B cell (primary cell): ENCODE measurements around the gene GRAP. TPM values are rescaled to one million over a fixed set of nuclear protein-coding genes. Genes with fewer than 3 reads are reported as not detected.

ENCODE experiments used
- ATAC-seq: fragments of 200-7000 bp; cut with Tn5 transposase; one replicate; pipeline ENCODE4 v1.10.0; 2021; ENCODE audit warnings: low read depth, mild to moderate bottlenecking, moderate number of reproducible peaks, moderate library complexity
- CTCF ChIA-PET: fragments of 350-600 bp; sonication (Branson Sonifier 250); formaldehyde crosslinking; loops from one replicate; lab custom pipeline; 2021; ENCODE audit warnings: antibody characterized with exemption, inconsistent platforms; lab: Charles Lee
- POLR2A ChIA-PET: fragments of 350-600 bp; sonication (Branson Sonifier 250); formaldehyde crosslinking; loops from one replicate; lab custom pipeline; 2021; ENCODE audit warnings: antibody characterized with exemption; lab: Charles Lee
- DNase-seq: peaks from one replicate; pipeline ENCODE4 v3.0.0; 2013
- H2AFZ ChIP-seq: 2 replicates; pipeline ENCODE4 v1.6.1; 2012; ENCODE audit warnings: mild to moderate bottlenecking, low read depth, low read length; ENCODE audit not compliant: insufficient read depth, poor library complexity, severe bottlenecking
- H3K27ac ChIP-seq, 2 donors: 1 replicate in 1 of 2; 2 replicates in 1 of 2; pipeline ENCODE4 v1.5.1; 2012 to 2013; ENCODE audit warnings: low read length in 2 of 2, mild to moderate bottlenecking in 2 of 2, moderate library complexity in 1 of 2
- H3K27me3 ChIP-seq, 4 experiments: fragments of 200-600 bp in 1 of 4; sonication (generic) in 1 of 4; replicated peaks in 1 of 4; 1 replicate in 2 of 4; 2 replicates in 2 of 4; pipeline versions ENCODE4 v1.6.1 to v1.7.0; 2013 to 2016; ENCODE audit warnings: low read length in 3 of 4, mild to moderate bottlenecking in 2 of 4, mixed read lengths in 1 of 4, moderate library complexity in 1 of 4; ENCODE audit not compliant: insufficient read depth in 4 of 4, control insufficient read depth in 3 of 4; ENCODE audit errors: control extremely low read depth in 1 of 4
- H3K36me3 ChIP-seq, 2 experiments: replicated peaks in 1 of 2; 1 replicate in 1 of 2; 2 replicates in 1 of 2; pipeline versions ENCODE4 v1.6.1 to v1.7.1; 2013; ENCODE audit warnings: low read length in 1 of 2; ENCODE audit not compliant: insufficient read depth in 2 of 2, control insufficient read depth in 1 of 2; ENCODE audit errors: control extremely low read depth in 1 of 2, extremely low read depth in 1 of 2
- H3K4me1 ChIP-seq, 2 donors: fragments of 200-600 bp in 1 of 2; sonication (generic) in 1 of 2; 1 replicate in 1 of 2; 2 replicates in 1 of 2; pipeline versions ENCODE4 v1.5.1 to v1.6.1; 2013 to 2017; ENCODE audit warnings: low read length in 2 of 2; ENCODE audit not compliant: control insufficient read depth in 2 of 2, insufficient read depth in 2 of 2
- H3K4me2 ChIP-seq: replicated peaks from 2 replicates; pipeline ENCODE3; 2012; ENCODE audit warnings: mild to moderate bottlenecking, low read depth, low read length; ENCODE audit not compliant: poor library complexity, severe bottlenecking
- H3K4me3 ChIP-seq, 5 experiments: fragments of 200-600 bp in 1 of 5; sonication (generic) in 1 of 5; 1 replicate in 3 of 5; 2 replicates in 2 of 5; pipeline versions ENCODE4 v1.5.1 to v1.7.0; 2011 to 2016; ENCODE audit warnings: low read length in 4 of 5, mild to moderate bottlenecking in 4 of 5, low read depth in 2 of 5, control low read depth in 1 of 5, moderate library complexity in 1 of 5; ENCODE audit not compliant: insufficient read depth in 1 of 5; ENCODE audit errors: control extremely low read depth in 1 of 5, extremely low read depth in 1 of 5
- H3K79me2 ChIP-seq: fragments of 200-600 bp; sonication (generic); one replicate; pipeline ENCODE4 v1.6.0; 2016; ENCODE audit warnings: low read length; ENCODE audit not compliant: control insufficient read depth, insufficient read depth
- H3K9ac ChIP-seq: fragments of 200-600 bp; sonication (generic); 2 replicates; pipeline ENCODE4 v1.6.1; 2017; ENCODE audit warnings: mild to moderate bottlenecking, low read length, moderate library complexity
- H3K9me3 ChIP-seq, 3 donors: one replicate each; pipeline versions ENCODE4 v1.6.1 to v1.7.1; 2013; ENCODE audit warnings: low read length in 2 of 3; ENCODE audit not compliant: control insufficient read depth in 2 of 3, insufficient read depth in 1 of 3; ENCODE audit errors: control extremely low read depth in 1 of 3
- H4K20me1 ChIP-seq: 2 replicates; pipeline ENCODE4 v1.6.0; 2012; ENCODE audit warnings: mild to moderate bottlenecking, low read length; ENCODE audit not compliant: insufficient read depth, control insufficient read depth, poor library complexity, severe bottlenecking
- H3K27ac Mint-ChIP-seq: one replicate; pipeline ENCODE4 v1.8.0; 2021; ENCODE audit warnings: mixed read lengths
- H3K27me3 Mint-ChIP-seq: one replicate; pipeline ENCODE4 v1.8.0; 2021; ENCODE audit warnings: mixed read lengths
- H3K4me1 Mint-ChIP-seq: one replicate; pipeline ENCODE4 v1.8.0; 2021; ENCODE audit warnings: mixed read lengths
- H3K4me3 Mint-ChIP-seq: one replicate; pipeline ENCODE4 v1.8.0; 2021; ENCODE audit warnings: mixed read lengths
- H3K9me3 Mint-ChIP-seq: one replicate; pipeline ENCODE4 v1.8.0; 2022; ENCODE audit warnings: mixed read lengths; ENCODE audit not compliant: insufficient read depth
- EZH2 ChIP-seq: IDR thresholded peaks from 2 replicates; pipeline ENCODE4 v1.6.1; 2012; ENCODE audit warnings: borderline replicate concordance, low read depth, mild to moderate bottlenecking, moderate library complexity, low read length; ENCODE audit not compliant: insufficient read depth, poor library complexity, severe bottlenecking
- WGBS: methylation state at CpG from one replicate; pipeline ENCODE4 v1.1.5; 2013; ENCODE audit warnings: missing lambda C conversion rate; ENCODE audit not compliant: insufficient coverage; 5-methylcytosine and 5-hydroxymethylcytosine counted together
- intact Hi-C: fragments of 100-400 bp; cut with micrococcal nuclease; formaldehyde crosslinking; loops from one replicate; pipeline ENCODE4 v1.10.0; 2022
- polyA plus RNA-seq: library from polyadenylated mRNA; depleted of rRNA; stranded (reverse); fragments of >200 nt; gene quantifications from 2 replicates; pipeline ENCODE4 v1.2.3, GENCODE V29; 2012
- total RNA-seq, 2 donors: library from RNA; stranded (reverse); fragments of 120-200 nt in 1 of 2; gene quantifications; 1 replicate in 1 of 2; 2 replicates in 1 of 2; pipeline versions ENCODE4 v1.2.3 to v1.2.4, GENCODE V29; 2013 to 2022
- TF ChIP-seq, protein P1 (sequence below): fragments of 200-600 bp; IDR thresholded peaks from one replicate; pipeline ENCODE4 v1.8.0; 2022; ENCODE audit warnings: antibody characterized with exemption, mild to moderate bottlenecking

Gene GRAP
- total and polyA plus RNA-seq, 2 donors (not counting 1 experiment from before 2014, with no cell fraction given), result 59.8 to 93.2 TPM

DNA sequence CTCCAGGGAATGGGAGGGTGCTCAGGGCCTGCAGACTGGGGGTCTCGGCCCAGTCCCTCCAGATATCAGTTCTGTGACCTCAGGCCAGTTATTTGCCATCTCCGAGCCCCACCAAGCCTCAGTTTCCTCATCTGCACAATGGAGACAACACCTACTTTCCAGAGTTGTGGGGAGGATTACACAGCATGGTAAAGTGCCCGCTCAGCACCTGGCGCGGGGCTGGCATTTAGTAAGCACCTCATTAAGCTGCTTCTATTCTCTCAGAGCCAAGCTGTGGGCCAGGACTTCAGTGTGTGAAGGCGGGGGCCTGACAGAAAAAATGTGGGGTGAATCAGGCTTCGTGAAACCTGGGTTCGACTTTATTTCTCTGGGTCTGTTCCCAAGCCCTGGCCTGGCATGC lies 47.4 kb downstream of the GRAP start:
- Histone ChIP-seq H4K20me1 (peaks cover 49% of the 10 kb centered on the region), H3K9me3 (peaks cover 2 to 10% (median 4%) of the 10 kb centered on the region in 3 donors), H3K4me3 (no peak overlapping the region), H3K27ac (no peak overlapping the region), H3K9ac (no peak overlapping the region), H2AFZ (no peak overlapping the region), H3K79me2 (peaks cover 13% of the 10 kb centered on the region), H3K4me1 (peaks cover 24 to 31% of the 10 kb centered on the region in 2 donors), H3K4me2 (no peak overlapping the region), H3K36me3 (peaks cover 0 to 11% of the 10 kb centered on the region in 2 experiments), H3K27me3 (no peaks in the 10 kb centered on the region)
- intact Hi-C loops, result no loop called here
- no peak for DNase-seq
- no peak for TF ChIP-seq EZH2
- TF ChIP-seq, protein P1, sequence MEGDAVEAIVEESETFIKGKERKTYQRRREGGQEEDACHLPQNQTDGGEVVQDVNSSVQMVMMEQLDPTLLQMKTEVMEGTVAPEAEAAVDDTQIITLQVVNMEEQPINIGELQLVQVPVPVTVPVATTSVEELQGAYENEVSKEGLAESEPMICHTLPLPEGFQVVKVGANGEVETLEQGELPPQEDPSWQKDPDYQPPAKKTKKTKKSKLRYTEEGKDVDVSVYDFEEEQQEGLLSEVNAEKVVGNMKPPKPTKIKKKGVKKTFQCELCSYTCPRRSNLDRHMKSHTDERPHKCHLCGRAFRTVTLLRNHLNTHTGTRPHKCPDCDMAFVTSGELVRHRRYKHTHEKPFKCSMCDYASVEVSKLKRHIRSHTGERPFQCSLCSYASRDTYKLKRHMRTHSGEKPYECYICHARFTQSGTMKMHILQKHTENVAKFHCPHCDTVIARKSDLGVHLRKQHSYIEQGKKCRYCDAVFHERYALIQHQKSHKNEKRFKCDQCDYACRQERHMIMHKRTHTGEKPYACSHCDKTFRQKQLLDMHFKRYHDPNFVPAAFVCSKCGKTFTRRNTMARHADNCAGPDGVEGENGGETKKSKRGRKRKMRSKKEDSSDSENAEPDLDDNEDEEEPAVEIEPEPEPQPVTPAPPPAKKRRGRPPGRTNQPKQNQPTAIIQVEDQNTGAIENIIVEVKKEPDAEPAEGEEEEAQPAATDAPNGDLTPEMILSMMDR, result no peak
- no peaks in the 10 kb centered on the region for H3K9me3 Mint-ChIP-seq
- no peaks in the 10 kb centered on the region for H3K27me3 Mint-ChIP-seq
- no peak overlapping the region for H3K4me3 Mint-ChIP-seq
- ATAC-seq, result no peak
- POLR2A ChIA-PET, result no interaction called here
- H3K27ac Mint-ChIP-seq, result no peak overlapping the region
- peaks cover 30% of the 10 kb centered on the region for H3K4me1 Mint-ChIP-seq
- CTCF ChIA-PET, result no interaction called here
- 98% methylated on average over 5 of the region's 8 CpGs for WGBS

DNA sequence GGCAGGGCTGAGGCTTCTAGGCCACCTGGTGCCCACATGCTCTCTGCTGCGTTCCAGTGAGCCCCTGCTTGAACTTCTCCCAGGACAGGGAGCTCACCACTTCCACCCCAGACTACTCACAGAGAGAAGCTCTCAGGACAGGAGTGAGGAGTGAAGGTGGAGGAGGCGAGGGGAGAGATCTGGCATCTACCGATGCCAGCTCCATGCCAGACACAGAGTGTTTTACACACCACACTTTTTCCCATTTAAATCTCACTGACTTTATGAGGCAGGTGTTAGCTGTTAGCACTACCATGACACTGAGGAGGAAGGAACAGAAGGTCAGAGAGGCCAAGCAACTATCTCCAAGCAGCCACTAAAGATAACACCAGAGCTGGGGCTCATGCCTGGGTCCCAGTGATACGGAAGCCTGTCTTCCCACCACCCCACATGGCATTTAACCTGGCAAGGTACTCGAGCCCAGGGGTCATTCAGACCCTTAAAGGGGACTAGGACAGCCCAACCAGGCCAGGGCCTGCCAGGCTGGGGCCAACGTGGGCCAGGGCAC lies 49.0 kb downstream of the GRAP start:
- H3K27me3 Mint-ChIP-seq, result no peaks in the 10 kb centered on the region
- Histone ChIP-seq H3K27me3 (no peaks in the 10 kb centered on the region), H3K27ac (no peak overlapping the region), H3K4me1 (peaks cover 30 to 36% of the 10 kb centered on the region in 2 donors), H3K9me3 (peaks cover 2 to 10% (median 4%) of the 10 kb centered on the region in 3 donors), H3K9ac (no peak overlapping the region), H3K4me3 (no peak overlapping the region), H2AFZ (no peak overlapping the region), H3K36me3 (peaks cover 0 to 11% of the 10 kb centered on the region in 2 experiments), H4K20me1 (peaks cover 57% of the 10 kb centered on the region), H3K4me2 (no peak overlapping the region), H3K79me2 (peaks cover 21% of the 10 kb centered on the region)
- 83% methylated on average over 4 of the region's 6 CpGs for WGBS
- CTCF ChIA-PET, result interaction anchor here (1.8 kb wide), 1 partner anchor 37 kb away, joined by 5 read pairs; no protein-coding TSS in a partner anchor
- no peaks in the 10 kb centered on the region for H3K9me3 Mint-ChIP-seq
- TF ChIP-seq EZH2, result no peak
- TF ChIP-seq, protein P1, result no peak
- no peak overlapping the region for H3K4me3 Mint-ChIP-seq
- ATAC-seq (no peak), DNase-seq (no peak)
- no peak overlapping the region for H3K27ac Mint-ChIP-seq
- intact Hi-C loops, result no loop called here
- POLR2A ChIA-PET, result no interaction called here
- H3K4me1 Mint-ChIP-seq, result peaks cover 34% of the 10 kb centered on the region
